Measurements from ENCODE around the gene SF3B6. TPM values are rescaled to one million over a fixed set of nuclear protein-coding genes. Genes with fewer than 3 reads are reported as not detected.

Gene SF3B6
- total RNA-seq, 1 experiment from 2014 or later = 132 TPM

- H2BK5ac ChIP-seq (ENCODE audit: insufficient read length, low read length) = no peak overlapping the region
- H3K23me2 ChIP-seq (ENCODE audit: insufficient read length, low read depth, low read length, poor library complexity, severe bottlenecking) = peaks cover 11% of the 10 kb centered on the region
- peak overlapping the region; percentile 6 for H3K18ac ChIP-seq (ENCODE audit: insufficient read length, low read depth, low read length)
- peaks cover 3% of the 10 kb centered on the region; the same call in 1 of the 2 replicates for H3K4me1 ChIP-seq (ENCODE audit: insufficient read depth, low read length)
- Mint-ChIP-seq H3K27ac (peak overlapping the region; percentile 31 to 91 (median 90); a peak in 5 of 7 replicates), H3K36me3 (ENCODE audit: insufficient read depth in 1 of 3, low read depth in 3 of 3) (peaks cover 19 to 53% (median 51%) of the 10 kb centered on the region in 3 experiments), H3K4me3 (peak overlapping the region; percentile 77 to 97), H3K9me3 (no peaks in the 10 kb centered on the region), H3K4me1 (peaks cover 17 to 19% of the 10 kb centered on the region in 2 experiments), H3K27me3 (ENCODE audit: low read depth) (no peaks in the 10 kb centered on the region)
- H4K91ac ChIP-seq (ENCODE audit: insufficient read length, low read depth, low read length) = no peak overlapping the region
- H2AK5ac ChIP-seq (ENCODE audit: insufficient read length, low read length) = no peak overlapping the region
- H3K9ac ChIP-seq (ENCODE audit: extremely low read depth, insufficient read length, low read length) = peak overlapping the region; percentile 50
- no peak overlapping the region for H3K23ac ChIP-seq (ENCODE audit: insufficient read length, low read depth, low read length)
- H4K20me1 ChIP-seq (ENCODE audit: control insufficient read depth, insufficient read depth, insufficient read length) = no peaks in the 10 kb centered on the region
- DNase-seq = no peak
- H3K27me3 ChIP-seq (ENCODE audit: insufficient read depth, low read length) = no peaks in the 10 kb centered on the region
- H2BK12ac ChIP-seq (ENCODE audit: insufficient read length, low read depth, low read length) = no peak overlapping the region
- H3T11ph ChIP-seq (ENCODE audit: low read length) = no peak overlapping the region
- no peaks in the 10 kb centered on the region for H3K79me1 ChIP-seq (ENCODE audit: insufficient read depth, low read depth, low read length, poor library complexity, severe bottlenecking)
- H3K14ac ChIP-seq (ENCODE audit: insufficient read depth, low read length) = peak overlapping the region; percentile 73
- H3K4ac ChIP-seq (ENCODE audit: low read depth, low read length) = no peak overlapping the region
- H2AFZ ChIP-seq (ENCODE audit: low read length) = no peak overlapping the region
- peak overlapping the region; percentile 74 for H3K4me2 ChIP-seq (ENCODE audit: insufficient read depth, insufficient read length, low read length)
- no peak overlapping the region for H2BK15ac ChIP-seq (ENCODE audit: low read depth, low read length)
- H2BK120ac ChIP-seq (ENCODE audit: low read depth, low read length, poor library complexity, severe bottlenecking) = no peak overlapping the region
- no peak overlapping the region for H2BK20ac ChIP-seq (ENCODE audit: low read depth, low read length, poor library complexity, severe bottlenecking)
- H4K5ac ChIP-seq (ENCODE audit: insufficient read length, low read depth, low read length) = no peak overlapping the region
- H3K27ac ChIP-seq (ENCODE audit: insufficient read length, low read depth, low read length) = no peak overlapping the region
- no peaks in the 10 kb centered on the region for H3K9me3 ChIP-seq (ENCODE audit: control insufficient read depth, low read depth, low read length)
- no peak overlapping the region for H3K56ac ChIP-seq (ENCODE audit: insufficient read length, low read depth, low read length)
- no peak for TF ChIP-seq CTCF (conservative IDR thresholded peaks at IDR 0.05)
- no CpG with 5 or more reads among the region's 41 CpGs for WGBS (ENCODE audit: extremely low coverage, insufficient read length, low lambda C conversion rate)
- H4K8ac ChIP-seq (replicated peaks; ENCODE audit: insufficient read length, low read depth, low read length) = no peak overlapping the region
- H3K79me2 ChIP-seq (ENCODE audit: insufficient read depth, low read length) = no peaks in the 10 kb centered on the region; the same call in 1 of the 2 replicates
Observed at GRCh38 chr2:24076849-24077534, 866 bp upstream of the SF3B6 start.
